SK-N-SH (cell line): Measurements from ENCODE around the gene GATM. TPM values are rescaled to one million over a fixed set of nuclear protein-coding genes. Genes with fewer than 3 reads are reported as not detected.

Experiments used
- CTCF ChIA-PET: fragments of 300-600, 350-600 bp; formaldehyde crosslinking; extraction: SDS; loops from one replicate; lab custom pipeline; 2021; lab: Yijun Ruan, JAX
- POLR2A ChIA-PET: fragments of 350-600 bp; sonication (Branson Sonifier 250); formaldehyde crosslinking; extraction: SDS; loops from one replicate; lab custom pipeline; 2020; ENCODE audit warnings: antibody characterized with exemption, inconsistent platforms; lab: Yijun Ruan, JAX
- DNase-seq: peaks from one replicate; pipeline ENCODE4 v3.0.0; 2012
- H2AFZ ChIP-seq: fragments of 200-600 bp; sonication (generic); 2 replicates; pipeline ENCODE4 v1.8.1; 2016; ENCODE audit warnings: antibody characterized with exemption, mild to moderate bottlenecking, low read depth
- H3F3A ChIP-seq: fragments of 200-600 bp; sonication (generic); replicated peaks from 2 replicates; pipeline ENCODE3; 2016; ENCODE audit warnings: antibody characterized with exemption, mild to moderate bottlenecking; ENCODE audit not compliant: insufficient read depth
- H3K27ac ChIP-seq, 2 experiments: fragments of 200-500 bp in 1 of 2; fragments of 200-600 bp in 1 of 2; sonication (Bioruptor generic) in 1 of 2; sonication (generic), shearing (Covaris generic) in 1 of 2; 2 replicates each; pipeline versions ENCODE4 v1.5.1 to v1.6.1; 2014 to 2016; ENCODE audit warnings: low read depth in 2 of 2, inconsistent platforms in 1 of 2, low read length in 1 of 2, mild to moderate bottlenecking in 1 of 2, mixed read lengths in 1 of 2
- H3K27me3 ChIP-seq: fragments of 200-600 bp; sonication (generic), shearing (Covaris generic); 2 replicates; pipeline ENCODE4 v1.6.1; 2016; ENCODE audit warnings: mixed run types; ENCODE audit not compliant: insufficient read depth
- H3K36me3 ChIP-seq, 2 experiments: fragments of 200-500 bp in 1 of 2; fragments of 200-600 bp in 1 of 2; sonication (Bioruptor generic) in 1 of 2; sonication (generic) in 1 of 2; replicated peaks in 1 of 2; 2 replicates each; pipeline versions ENCODE3 to v1.5.1; 2014 to 2016; ENCODE audit warnings: low read length in 1 of 2, mild to moderate bottlenecking in 1 of 2; ENCODE audit not compliant: insufficient read depth in 2 of 2, control insufficient read depth in 1 of 2
- H3K4me1 ChIP-seq, 2 experiments: fragments of 200-500 bp in 1 of 2; fragments of 200-600 bp in 1 of 2; sonication (Bioruptor generic) in 1 of 2; sonication (generic), shearing (Covaris generic) in 1 of 2; 2 replicates each; pipeline versions ENCODE4 v1.5.1 to v1.6.1; 2014 to 2016; ENCODE audit warnings: low read depth in 1 of 2, low read length in 1 of 2, mixed run types in 1 of 2; ENCODE audit not compliant: insufficient read depth in 2 of 2, control insufficient read depth in 1 of 2
- H3K4me2 ChIP-seq: fragments of 200-600 bp; sonication (generic), shearing (Covaris generic); 2 replicates; pipeline ENCODE4 v1.6.1; 2017; ENCODE audit warnings: mixed run types
- H3K4me3 ChIP-seq, 2 experiments: fragments of 200-500 bp in 1 of 2; fragments of 200-600 bp in 1 of 2; sonication (Bioruptor generic) in 1 of 2; sonication (generic), shearing (Covaris generic) in 1 of 2; 2 replicates each; pipeline versions ENCODE4 v1.5.1 to v1.8.1; 2014 to 2016; ENCODE audit warnings: low read depth in 2 of 2, inconsistent platforms in 1 of 2, low read length in 1 of 2, mild to moderate bottlenecking in 1 of 2, mixed read lengths in 1 of 2, moderate library complexity in 1 of 2
- H3K79me2 ChIP-seq: fragments of 200-600 bp; sonication (generic); 2 replicates; pipeline ENCODE4 v1.8.1; 2017; ENCODE audit warnings: mild to moderate bottlenecking; ENCODE audit not compliant: insufficient read depth
- H3K9ac ChIP-seq: fragments of 200-600 bp; sonication (generic); 2 replicates; pipeline ENCODE4 v1.6.1; 2017; ENCODE audit warnings: mixed run types
- H3K9me2 ChIP-seq: fragments of 200-600 bp; sonication (generic); 2 replicates; pipeline ENCODE4 v1.6.1; 2017; ENCODE audit warnings: mixed run types
- H3K9me3 ChIP-seq: fragments of 200-600 bp; sonication (generic); 2 replicates; pipeline ENCODE4 v1.6.1; 2017; ENCODE audit warnings: mixed run types, mild to moderate bottlenecking, moderate library complexity
- H4K20me1 ChIP-seq: fragments of 200-600 bp; sonication (generic); 2 replicates; pipeline ENCODE4 v1.6.1; 2017; ENCODE audit warnings: mild to moderate bottlenecking, mixed run types; ENCODE audit not compliant: insufficient read depth
- CHD2 ChIP-seq: fragments of 150-350 bp; IDR thresholded peaks from 2 replicates; pipeline ENCODE4 v1.6.1; 2018; ENCODE audit warnings: low read length; ENCODE audit not compliant: partially characterized antibody
- CTCF ChIP-seq: fragments of 200-600 bp; sonication (generic); IDR thresholded peaks from 2 replicates; pipeline ENCODE4 v1.6.1; 2017; ENCODE audit warnings: antibody characterized with exemption, mild to moderate bottlenecking, moderate library complexity
- EZH2phosphoT487 ChIP-seq: fragments of 200-600 bp; sonication (generic); IDR thresholded peaks from 2 replicates; pipeline ENCODE4 v1.6.1; 2017; ENCODE audit warnings: low read depth, mixed run types, mild to moderate bottlenecking, antibody characterized with exemption, moderate library complexity, borderline replicate concordance
- FOSL2 ChIP-seq: IDR thresholded peaks from 2 replicates; pipeline ENCODE4 v1.4.0; 2012; ENCODE audit warnings: low read depth, mild to moderate bottlenecking, moderate library complexity, borderline replicate concordance
- FOXM1 ChIP-seq: IDR thresholded peaks from 2 replicates; pipeline ENCODE4 v1.4.0; 2012; ENCODE audit warnings: low read depth, mild to moderate bottlenecking
- GATA2 ChIP-seq: sonication (generic); formaldehyde crosslinking; IDR thresholded peaks from 2 replicates; pipeline ENCODE4 v1.5.0; 2020; ENCODE audit warnings: mild to moderate bottlenecking, missing genetic modification reagents
- JUND ChIP-seq: IDR thresholded peaks from 2 replicates; pipeline ENCODE4 v1.4.0; 2012
- MAX ChIP-seq: IDR thresholded peaks from 2 replicates; pipeline ENCODE4 v1.4.0; 2012; ENCODE audit warnings: low read depth
- MEF2A ChIP-seq: IDR thresholded peaks from 2 replicates; pipeline ENCODE4 v1.4.0; 2012; ENCODE audit warnings: low read depth, borderline replicate concordance
- NFIC ChIP-seq: IDR thresholded peaks from 2 replicates; pipeline ENCODE4 v1.4.0; 2012; ENCODE audit warnings: borderline replicate concordance
- POLR2AphosphoS5 ChIP-seq: IDR thresholded peaks from 2 replicates; pipeline ENCODE4 v1.6.1; 2012; ENCODE audit warnings: low read depth, low read length
- RAD21 ChIP-seq: IDR thresholded peaks from 2 replicates; pipeline ENCODE4 v1.6.1; 2012; ENCODE audit warnings: mild to moderate bottlenecking, low read length
- RCOR1 ChIP-seq: fragments of 150-350 bp; IDR thresholded peaks from 2 replicates; pipeline ENCODE4 v1.6.1; 2017; ENCODE audit warnings: antibody characterized with exemption, low read length
- TAF1 ChIP-seq: IDR thresholded peaks from 2 replicates; pipeline ENCODE4 v1.6.1; 2012; ENCODE audit warnings: low read depth, mild to moderate bottlenecking, low read length, moderate library complexity, borderline replicate concordance
- TCF12 ChIP-seq: IDR thresholded peaks from 2 replicates; pipeline ENCODE4 v1.4.0; 2012
- TEAD4 ChIP-seq: IDR thresholded peaks from 2 replicates; pipeline ENCODE4 v1.4.0; 2012; ENCODE audit warnings: mild to moderate bottlenecking, borderline replicate concordance; ENCODE audit not compliant: insufficient read depth
- USF1 ChIP-seq: IDR thresholded peaks from 2 replicates; pipeline ENCODE4 v1.4.0; 2012; ENCODE audit warnings: low read depth, borderline replicate concordance
- USF2 ChIP-seq: fragments of 150-350 bp; IDR thresholded peaks from 2 replicates; pipeline ENCODE4 v1.6.1; 2017; ENCODE audit warnings: antibody characterized with exemption, low read length, low read depth, borderline replicate concordance
- YY1 ChIP-seq: IDR thresholded peaks from 2 replicates; pipeline ENCODE4 v1.4.0; 2012; ENCODE audit warnings: low read depth, mild to moderate bottlenecking
- ZBTB33 ChIP-seq: IDR thresholded peaks from 2 replicates; pipeline ENCODE4 v1.4.0; 2012; ENCODE audit warnings: low read depth, borderline replicate concordance
- WGBS: methylation state at CpG from one replicate; pipeline ENCODE4 v1.1.6; 2017; ENCODE audit warnings: low lambda C conversion rate; 5-methylcytosine and 5-hydroxymethylcytosine counted together
- polyA plus RNA-seq, 3 experiments: library from polyadenylated mRNA; depleted of rRNA; stranded (reverse); fragments of >200 nt; gene quantifications; 2 replicates each; pipeline ENCODE4 v1.2.3, GENCODE V29; 2012

The GATM gene
- polyA plus RNA-seq, 1 of the 3 experiments (the other 2 are of a cell fraction) = 0.58 TPM

- Histone ChIP-seq H3K9me3 (no peaks in the 10 kb centered on the region), H3K27me3 (no peaks in the 10 kb centered on the region; the same call in 1 of the 2 replicates), H3K4me1 (no peaks in the 10 kb centered on the region; a peak in 1 of 4 replicates), H3K4me2 (no peak overlapping the region), H3K4me3 (no peak overlapping the region), H4K20me1 (no peaks in the 10 kb centered on the region), H3F3A (no peaks in the 10 kb centered on the region), H3K9me2 (no peaks in the 10 kb centered on the region)
- no peak for DNase-seq
- TF ChIP-seq GATA2 (CRISPR knock-in tag) = no peak
- TF ChIP-seq RAD21 = no peak
- no peak for TF ChIP-seq TEAD4
- no peak for TF ChIP-seq POLR2AphosphoS5
- no peak for TF ChIP-seq CTCF
- no peak for TF ChIP-seq ZBTB33
- TF ChIP-seq MEF2A = no peak
- no peak for TF ChIP-seq USF2
- TF ChIP-seq FOSL2 = no peak
- no peak for TF ChIP-seq USF1
- no peak for TF ChIP-seq FOXM1
- no peak for TF ChIP-seq JUND
- TF ChIP-seq CHD2 = no peak
- TF ChIP-seq YY1 = no peak
- TF ChIP-seq NFIC = no peak
- no peak for TF ChIP-seq RCOR1
- TF ChIP-seq TCF12 = no peak
- TF ChIP-seq EZH2phosphoT487 = no peak
- no peak for TF ChIP-seq TAF1
- no peak for TF ChIP-seq MAX
- TF ChIP-seq, all 33 proteins: peak for 0
- no peak overlapping the region for H3K27ac ChIP-seq
- H3K36me3 ChIP-seq = no peaks in the 10 kb centered on the region
- CTCF ChIA-PET = interaction anchor here (1.3 to 3.5 kb wide), 3 partner anchors 15 to 181 kb away, joined by 5 to 16 read pairs (median 7); no protein-coding TSS in a partner anchor
- 27% methylated on average over 1 of the region's 1 CpG for WGBS
- H3K79me2 ChIP-seq = no peaks in the 10 kb centered on the region
- no peak overlapping the region for H3K9ac ChIP-seq
- POLR2A ChIA-PET = no interaction called here
- H2AFZ ChIP-seq = no peak overlapping the region
These were observed 7.2 kb upstream of the GATM start for GRCh38 chr15:45385590-45385989.
